Measurements from ENCODE around the gene GCN1. TPM values are rescaled to one million over a fixed set of nuclear protein-coding genes. Genes with fewer than 3 reads are reported as not detected.

Gene GCN1
- total and polyA plus RNA-seq, 2 donors (not counting 1 experiment from before 2014, with no cell fraction given): 30.8 to 93.1 TPM

GRCh38 chr12:120094485-120094884, 100.0 kb downstream of the GCN1 start:
- H3K4me3 ChIP-seq (replicated peaks in 1 of 4; ENCODE audit: control extremely low read depth in 1 of 4, insufficient read depth in 1 of 4, low read depth in 3 of 4, low read length in 4 of 4): no peak overlapping the region
- no peak overlapping the region for H3K9ac ChIP-seq (ENCODE audit: insufficient read depth, low read length)
- H3K36me3 ChIP-seq (ENCODE audit: control insufficient read depth, insufficient read depth, low read length): peaks cover 23% of the 10 kb centered on the region
- H3K27me3 ChIP-seq (ENCODE audit: control insufficient read depth, insufficient read depth, low read length): no peaks in the 10 kb centered on the region
- peaks cover 5% of the 10 kb centered on the region for H3K79me2 ChIP-seq (ENCODE audit: control insufficient read depth, insufficient read depth, low read length)
- H3K4me1 ChIP-seq (ENCODE audit: control insufficient read depth, extremely low read depth, insufficient read depth, low read length): no peaks in the 10 kb centered on the region
- H3K27ac ChIP-seq (ENCODE audit: insufficient read depth, low read length): no peak overlapping the region
- no peaks in the 10 kb centered on the region for H3K9me3 ChIP-seq (ENCODE audit: control insufficient read depth, insufficient read depth, low read depth, low read length)
- no peaks in the 10 kb centered on the region for H4K20me1 ChIP-seq (ENCODE audit: control insufficient read depth, extremely low read depth, insufficient read depth, low read length)
- no peak overlapping the region for H2AFZ ChIP-seq (ENCODE audit: low read length)
- H3K4me2 ChIP-seq (ENCODE audit: extremely low read depth, insufficient read depth, low read length): no peak overlapping the region
- no peak for DNase-seq (ENCODE audit: low read depth in 2 of 2)
- TF ChIP-seq, protein P1, sequence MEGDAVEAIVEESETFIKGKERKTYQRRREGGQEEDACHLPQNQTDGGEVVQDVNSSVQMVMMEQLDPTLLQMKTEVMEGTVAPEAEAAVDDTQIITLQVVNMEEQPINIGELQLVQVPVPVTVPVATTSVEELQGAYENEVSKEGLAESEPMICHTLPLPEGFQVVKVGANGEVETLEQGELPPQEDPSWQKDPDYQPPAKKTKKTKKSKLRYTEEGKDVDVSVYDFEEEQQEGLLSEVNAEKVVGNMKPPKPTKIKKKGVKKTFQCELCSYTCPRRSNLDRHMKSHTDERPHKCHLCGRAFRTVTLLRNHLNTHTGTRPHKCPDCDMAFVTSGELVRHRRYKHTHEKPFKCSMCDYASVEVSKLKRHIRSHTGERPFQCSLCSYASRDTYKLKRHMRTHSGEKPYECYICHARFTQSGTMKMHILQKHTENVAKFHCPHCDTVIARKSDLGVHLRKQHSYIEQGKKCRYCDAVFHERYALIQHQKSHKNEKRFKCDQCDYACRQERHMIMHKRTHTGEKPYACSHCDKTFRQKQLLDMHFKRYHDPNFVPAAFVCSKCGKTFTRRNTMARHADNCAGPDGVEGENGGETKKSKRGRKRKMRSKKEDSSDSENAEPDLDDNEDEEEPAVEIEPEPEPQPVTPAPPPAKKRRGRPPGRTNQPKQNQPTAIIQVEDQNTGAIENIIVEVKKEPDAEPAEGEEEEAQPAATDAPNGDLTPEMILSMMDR (conservative IDR thresholded peaks at IDR 0.05 in 1 of 2, IDR thresholded peaks at IDR 0.05 in 1 of 2; ENCODE audit: low read depth in 1 of 2, low read length in 2 of 2): no peak
- no peak for TF ChIP-seq EZH2 (IDR thresholded peaks at IDR 0.05; ENCODE audit: low read length, missing control alignments)

DNA sequence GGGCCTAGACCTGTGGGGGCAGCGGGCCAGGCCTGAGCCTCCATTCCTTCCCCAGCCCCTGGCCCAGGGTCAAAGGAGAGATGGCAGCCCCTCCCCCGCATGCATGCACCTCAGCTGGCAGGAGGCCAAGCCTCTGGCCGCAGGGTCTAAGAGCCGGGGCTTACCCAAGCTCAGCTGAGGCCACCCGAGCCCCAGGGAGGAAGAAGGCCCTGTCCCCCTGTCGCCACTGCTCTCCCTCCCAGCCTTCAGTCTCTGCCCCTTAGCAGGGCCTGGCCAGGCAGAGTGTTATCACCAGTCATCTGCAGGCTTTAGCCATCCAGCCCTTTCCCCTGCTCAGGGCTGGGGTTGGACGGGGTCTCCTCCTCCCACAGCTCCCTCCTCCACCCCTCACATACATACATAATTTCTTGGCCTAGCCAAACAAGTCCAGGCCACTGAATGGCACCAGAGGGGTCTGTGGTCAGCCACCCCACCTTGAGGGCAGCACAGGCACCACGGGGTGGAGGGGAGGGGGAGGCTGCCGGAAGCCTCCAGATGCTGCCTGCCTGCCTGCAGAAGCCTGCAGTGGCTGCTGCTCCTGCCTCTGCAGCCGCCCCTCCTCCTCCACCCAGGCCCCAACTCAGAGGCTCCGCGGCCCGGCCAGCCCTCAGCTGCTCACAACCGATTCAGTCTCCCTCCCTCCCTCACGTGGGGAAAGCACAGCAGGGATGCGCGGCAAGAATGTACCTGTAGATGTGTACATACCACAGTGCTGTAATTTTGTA, 100.7 kb downstream of the GCN1 start:
- no peak overlapping the region for H3K27ac ChIP-seq (ENCODE audit: insufficient read depth, low read length)
- no peak overlapping the region for H2AFZ ChIP-seq (ENCODE audit: low read length)
- H3K4me1 ChIP-seq (ENCODE audit: control insufficient read depth, extremely low read depth, insufficient read depth, low read length): no peaks in the 10 kb centered on the region
- H3K4me2 ChIP-seq (ENCODE audit: extremely low read depth, insufficient read depth, low read length): no peak overlapping the region
- no peaks in the 10 kb centered on the region for H3K9me3 ChIP-seq (ENCODE audit: control insufficient read depth, insufficient read depth, low read depth, low read length)
- no peak overlapping the region for H3K4me3 ChIP-seq (replicated peaks in 1 of 4; ENCODE audit: control extremely low read depth in 1 of 4, insufficient read depth in 1 of 4, low read depth in 3 of 4, low read length in 4 of 4)
- no peaks in the 10 kb centered on the region for H4K20me1 ChIP-seq (ENCODE audit: control insufficient read depth, extremely low read depth, insufficient read depth, low read length)
- H3K79me2 ChIP-seq (ENCODE audit: control insufficient read depth, insufficient read depth, low read length): no peaks in the 10 kb centered on the region
- no peaks in the 10 kb centered on the region for H3K27me3 ChIP-seq (ENCODE audit: control insufficient read depth, insufficient read depth, low read length)
- peak in 1 of 2 donors; percentile 19 for DNase-seq (ENCODE audit: low read depth in 2 of 2)
- H3K9ac ChIP-seq (ENCODE audit: insufficient read depth, low read length): no peak overlapping the region
- no peak for TF ChIP-seq EZH2 (IDR thresholded peaks at IDR 0.05; ENCODE audit: low read length, missing control alignments)
- TF ChIP-seq, protein P1 (conservative IDR thresholded peaks at IDR 0.05 in 1 of 2, IDR thresholded peaks at IDR 0.05 in 1 of 2; ENCODE audit: low read depth in 1 of 2, low read length in 2 of 2): no peak
- H3K36me3 ChIP-seq (ENCODE audit: control insufficient read depth, insufficient read depth, low read length): peaks cover 18% of the 10 kb centered on the region

- no peaks in the 10 kb centered on the region for H4K20me1 ChIP-seq (ENCODE audit: control insufficient read depth, extremely low read depth, insufficient read depth, low read length)
- no peak overlapping the region for H3K9ac ChIP-seq (ENCODE audit: insufficient read depth, low read length)
- no peak overlapping the region for H3K4me2 ChIP-seq (ENCODE audit: extremely low read depth, insufficient read depth, low read length)
- no peak for TF ChIP-seq EZH2 (IDR thresholded peaks at IDR 0.05; ENCODE audit: low read length, missing control alignments)
- TF ChIP-seq, protein P1 (conservative IDR thresholded peaks at IDR 0.05 in 1 of 2, IDR thresholded peaks at IDR 0.05 in 1 of 2; ENCODE audit: low read depth in 1 of 2, low read length in 2 of 2): no peak
- DNase-seq (ENCODE audit: low read depth in 2 of 2): no peak
- H3K27me3 ChIP-seq (ENCODE audit: control insufficient read depth, insufficient read depth, low read length): no peaks in the 10 kb centered on the region
- no peak overlapping the region for H3K4me3 ChIP-seq (replicated peaks in 1 of 4; ENCODE audit: control extremely low read depth in 1 of 4, insufficient read depth in 1 of 4, low read depth in 3 of 4, low read length in 4 of 4)
- H3K9me3 ChIP-seq (ENCODE audit: control insufficient read depth, insufficient read depth, low read depth, low read length): no peaks in the 10 kb centered on the region
- no peaks in the 10 kb centered on the region for H3K4me1 ChIP-seq (ENCODE audit: control insufficient read depth, extremely low read depth, insufficient read depth, low read length)
- H2AFZ ChIP-seq (ENCODE audit: low read length): no peak overlapping the region
- no peaks in the 10 kb centered on the region for H3K79me2 ChIP-seq (ENCODE audit: control insufficient read depth, insufficient read depth, low read length)
- no peak overlapping the region for H3K27ac ChIP-seq (ENCODE audit: insufficient read depth, low read length)
- H3K36me3 ChIP-seq (ENCODE audit: control insufficient read depth, insufficient read depth, low read length): peaks cover 15% of the 10 kb centered on the region
Measured at GRCh38 chr12:120093336-120093591, 101.3 kb downstream of the GCN1 start.
